Measurements from ENCODE around the gene AP3B1.

DNA sequence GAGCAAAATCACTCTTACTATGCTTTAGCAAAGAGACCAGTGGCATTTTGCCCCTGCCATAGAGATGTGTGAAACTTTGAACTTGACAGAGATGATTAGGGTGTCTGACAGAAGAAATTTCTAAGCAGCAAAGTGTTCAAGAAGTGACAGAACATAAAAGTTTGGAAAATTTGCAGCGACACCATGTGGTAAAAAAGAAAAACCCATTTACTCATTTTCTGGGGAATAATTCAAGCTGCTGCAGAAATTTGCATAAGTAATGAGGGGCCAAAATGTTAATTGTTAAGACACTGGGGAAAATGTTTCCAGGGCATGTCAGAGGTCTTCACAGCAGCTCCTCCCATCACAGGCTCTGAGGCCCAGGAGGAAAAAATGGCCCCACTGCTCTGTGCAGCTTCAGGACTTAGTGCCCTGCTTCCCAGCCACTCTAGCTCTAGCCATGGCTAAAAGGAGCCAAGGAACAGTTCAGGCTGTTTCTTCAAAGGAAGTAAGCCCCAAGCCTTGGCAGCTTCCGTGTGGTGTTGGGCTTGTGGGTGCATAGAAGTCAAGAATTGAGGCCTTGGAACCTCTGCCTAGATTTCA, 6.1 kb upstream of the AP3B1 start:
- TF ChIP-seq, protein P1, sequence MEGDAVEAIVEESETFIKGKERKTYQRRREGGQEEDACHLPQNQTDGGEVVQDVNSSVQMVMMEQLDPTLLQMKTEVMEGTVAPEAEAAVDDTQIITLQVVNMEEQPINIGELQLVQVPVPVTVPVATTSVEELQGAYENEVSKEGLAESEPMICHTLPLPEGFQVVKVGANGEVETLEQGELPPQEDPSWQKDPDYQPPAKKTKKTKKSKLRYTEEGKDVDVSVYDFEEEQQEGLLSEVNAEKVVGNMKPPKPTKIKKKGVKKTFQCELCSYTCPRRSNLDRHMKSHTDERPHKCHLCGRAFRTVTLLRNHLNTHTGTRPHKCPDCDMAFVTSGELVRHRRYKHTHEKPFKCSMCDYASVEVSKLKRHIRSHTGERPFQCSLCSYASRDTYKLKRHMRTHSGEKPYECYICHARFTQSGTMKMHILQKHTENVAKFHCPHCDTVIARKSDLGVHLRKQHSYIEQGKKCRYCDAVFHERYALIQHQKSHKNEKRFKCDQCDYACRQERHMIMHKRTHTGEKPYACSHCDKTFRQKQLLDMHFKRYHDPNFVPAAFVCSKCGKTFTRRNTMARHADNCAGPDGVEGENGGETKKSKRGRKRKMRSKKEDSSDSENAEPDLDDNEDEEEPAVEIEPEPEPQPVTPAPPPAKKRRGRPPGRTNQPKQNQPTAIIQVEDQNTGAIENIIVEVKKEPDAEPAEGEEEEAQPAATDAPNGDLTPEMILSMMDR (conservative IDR thresholded peaks at IDR 0.05; ENCODE audit: low read depth in 2 of 2) = peak; percentile 42 to 59
- TF ChIP-seq EZH2phosphoT487 (IDR thresholded peaks at IDR 0.05; ENCODE audit: unreplicated experiment) = no peak
- TF ChIP-seq NANOG (IDR thresholded peaks at IDR 0.05; ENCODE audit: borderline replicate concordance) = no peak

Measured in GM23338 (cell line).